Stimulated activated CD4-positive, alpha-beta T cell treated with anti-CD3 and anti-CD28 coated beads, Interleukin-4, amount 100 ng/mL, for 1 hour (primary cell): ENCODE results near the gene IPCEF1.
"Not testable (repeated sequence)": the region's sequence is repeated elsewhere in the genome, so short reads cannot be mapped to it uniquely, and the experiment has no call there.

Source experiments
- DNase-seq: peaks from one replicate; pipeline ENCODE4 v3.0.0-alpha.2; 2020

The IPCEF1 gene

GRCh38 chr6:154243793-154244750, 112.5 kb downstream of the IPCEF1 start:
- no peak for DNase-seq

GRCh38 chr6:154242617-154243357, 113.8 kb downstream of the IPCEF1 start:
- DNase-seq, result no peak

GRCh38 chr6:154241581-154241980, 115.0 kb downstream of the IPCEF1 start:
- no peak for DNase-seq

- DNase-seq, result not testable (repeated sequence)
Measured at GRCh38 chr6:154241061-154241460, 115.5 kb downstream of the IPCEF1 start.

- DNase-seq, result no peak
Measured at GRCh38 chr6:154239392-154239791, 117.2 kb downstream of the IPCEF1 start.

GRCh38 chr6:154238831-154239230, 117.8 kb downstream of the IPCEF1 start:
- no peak for DNase-seq

- no peak for DNase-seq
Measured at GRCh38 chr6:154236646-154237301, 119.8 kb downstream of the IPCEF1 start.

- no peak for DNase-seq
Measured at GRCh38 chr6:154234019-154234772, 122.4 kb downstream of the IPCEF1 start.

GRCh38 chr6:154233383-154233782, 123.2 kb downstream of the IPCEF1 start:
- DNase-seq, result no peak

GRCh38 chr6:154232013-154232910, 124.3 kb downstream of the IPCEF1 start:
- no peak for DNase-seq

- no peak for DNase-seq
Measured at GRCh38 chr6:154230910-154231595, 125.5 kb downstream of the IPCEF1 start.

GRCh38 chr6:154230393-154230792, 126.2 kb downstream of the IPCEF1 start:
- no peak for DNase-seq

GRCh38 chr6:154229786-154230185, 126.8 kb downstream of the IPCEF1 start:
- DNase-seq, result peak; percentile 57

- no peak for DNase-seq
Measured at GRCh38 chr6:154228521-154228905, 128.1 kb downstream of the IPCEF1 start.

- DNase-seq, result no peak
Measured at GRCh38 chr6:154227862-154228520, 128.6 kb downstream of the IPCEF1 start.

GRCh38 chr6:154226461-154226860, 130.1 kb downstream of the IPCEF1 start:
- no peak for DNase-seq

GRCh38 chr6:154223296-154223695, 133.3 kb downstream of the IPCEF1 start:
- no peak for DNase-seq

GRCh38 chr6:154222716-154223115, 133.9 kb downstream of the IPCEF1 start:
- DNase-seq, result no peak

- DNase-seq, result no peak
Measured at GRCh38 chr6:154219250-154219649, 137.4 kb downstream of the IPCEF1 start.

GRCh38 chr6:154218787-154219186, 137.8 kb downstream of the IPCEF1 start:
- no peak for DNase-seq
